ENCODE results near the gene KRTAP4-9.
"Not testable (repeated sequence)": the region's sequence is repeated elsewhere in the genome, so short reads cannot be mapped to it uniquely, and the experiment has no call there.

Gene KRTAP4-9

DNA sequence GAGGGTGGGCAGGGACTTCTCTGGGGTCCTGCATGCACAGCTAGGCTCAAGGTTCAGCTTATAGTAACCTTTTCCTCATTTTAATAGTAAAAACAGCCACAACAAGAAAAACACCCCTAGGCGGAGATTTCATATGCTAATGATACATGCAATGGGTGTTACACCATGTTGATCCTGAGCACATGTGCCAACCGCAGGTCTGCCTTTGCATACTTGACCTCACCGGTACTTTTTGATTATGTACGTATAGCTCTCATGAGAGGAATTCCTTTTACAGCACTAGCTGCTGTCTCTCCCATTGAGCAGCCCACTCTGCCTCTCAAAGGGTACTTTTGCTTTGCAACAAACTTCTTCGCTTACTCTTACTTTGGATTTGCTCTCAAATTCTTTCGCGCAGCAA is 9.1 kb upstream of the KRTAP4-9 start:
- no peak for DNase-seq (ENCODE audit: low read depth in 2 of 3, low spot score in 1 of 3)

DNA sequence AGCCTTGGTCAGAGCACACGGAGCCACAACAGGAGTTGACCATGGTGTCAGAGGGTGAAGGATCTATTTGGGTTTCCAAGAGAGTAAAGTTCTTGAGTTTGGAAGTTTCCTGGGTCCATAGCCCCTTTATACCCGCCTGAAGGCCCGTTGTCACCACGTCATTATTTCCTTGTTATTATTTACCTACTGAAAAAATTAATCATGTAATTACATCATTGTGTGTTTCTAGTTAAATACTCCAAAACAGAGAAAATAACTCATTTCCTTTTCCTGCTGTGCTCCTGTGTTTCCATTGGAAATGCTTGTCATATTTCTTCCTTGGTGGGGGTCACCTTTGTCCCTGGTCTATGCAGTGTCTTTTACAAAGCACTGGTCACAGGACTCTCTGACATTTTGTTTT is 7.1 kb upstream of the KRTAP4-9 start, which contains the start of gene KRTAP4-8:
Gene KRTAP4-8 (minus strand): TSS at position 101 of the 400 bp plus-strand sequence. CDS start 58 bp downstream, at position 43.
- DNase-seq (ENCODE audit: low read depth in 2 of 3, low spot score in 1 of 3): no peak

DNA sequence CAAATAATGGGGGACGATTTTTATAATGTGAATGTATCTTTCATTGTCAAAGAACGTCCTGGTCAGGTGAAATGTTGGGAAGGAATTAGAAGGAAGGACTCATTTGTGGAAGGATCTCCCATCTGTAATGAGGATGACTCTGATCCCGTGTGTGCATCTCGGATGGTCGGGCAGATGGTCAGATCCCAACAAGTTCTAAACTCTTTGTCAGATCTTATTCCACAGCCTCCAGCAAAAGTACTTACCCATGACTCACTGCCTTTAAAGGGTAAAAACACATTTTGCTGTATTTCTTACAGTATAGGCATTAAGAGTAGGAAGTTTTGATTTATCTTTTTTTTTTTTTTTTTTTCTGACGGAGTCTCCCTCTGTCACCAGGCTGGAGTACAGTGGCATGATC is 6.7 kb upstream of the KRTAP4-9 start:
- DNase-seq (ENCODE audit: low read depth in 2 of 3, low spot score in 1 of 3): no peak

DNA sequence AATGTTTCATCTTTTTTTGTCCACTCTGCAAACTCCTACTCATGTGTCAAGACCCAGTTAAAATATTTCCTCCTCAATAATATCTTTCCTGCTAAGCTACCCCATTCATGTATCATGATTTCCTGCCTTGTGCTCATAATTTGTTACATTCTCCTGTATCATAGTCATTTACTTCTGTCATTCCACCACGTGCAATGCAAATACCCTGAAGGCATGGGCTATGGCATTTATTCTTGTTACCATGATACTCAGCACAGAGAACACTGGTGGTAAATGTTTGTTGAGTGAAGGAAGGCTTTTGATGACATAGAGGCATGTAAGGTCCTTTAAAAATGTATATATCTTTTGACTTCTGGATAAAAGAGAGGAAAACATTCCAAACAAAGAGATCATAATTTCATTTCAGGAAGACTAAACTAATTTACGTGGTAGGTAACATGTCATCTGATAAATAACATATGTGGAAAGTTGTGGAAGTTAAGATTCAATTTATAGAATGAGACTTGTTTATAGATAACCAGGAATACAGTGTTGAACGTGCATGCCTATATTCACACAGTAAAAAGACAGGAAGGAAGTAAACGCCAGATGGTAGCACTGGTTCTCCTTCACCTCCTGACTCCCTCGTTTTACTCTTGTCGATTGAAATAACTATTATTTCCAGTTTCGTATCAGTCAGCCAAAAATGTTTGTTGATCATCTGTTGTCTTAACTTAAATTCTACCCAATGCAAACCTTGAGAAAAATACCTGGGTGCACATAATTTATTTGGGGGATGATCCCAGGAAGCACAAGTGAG is 5.3 kb upstream of the KRTAP4-9 start:
- not testable (repeated sequence) for DNase-seq (ENCODE audit: low read depth in 2 of 3, low spot score in 1 of 3)

DNA sequence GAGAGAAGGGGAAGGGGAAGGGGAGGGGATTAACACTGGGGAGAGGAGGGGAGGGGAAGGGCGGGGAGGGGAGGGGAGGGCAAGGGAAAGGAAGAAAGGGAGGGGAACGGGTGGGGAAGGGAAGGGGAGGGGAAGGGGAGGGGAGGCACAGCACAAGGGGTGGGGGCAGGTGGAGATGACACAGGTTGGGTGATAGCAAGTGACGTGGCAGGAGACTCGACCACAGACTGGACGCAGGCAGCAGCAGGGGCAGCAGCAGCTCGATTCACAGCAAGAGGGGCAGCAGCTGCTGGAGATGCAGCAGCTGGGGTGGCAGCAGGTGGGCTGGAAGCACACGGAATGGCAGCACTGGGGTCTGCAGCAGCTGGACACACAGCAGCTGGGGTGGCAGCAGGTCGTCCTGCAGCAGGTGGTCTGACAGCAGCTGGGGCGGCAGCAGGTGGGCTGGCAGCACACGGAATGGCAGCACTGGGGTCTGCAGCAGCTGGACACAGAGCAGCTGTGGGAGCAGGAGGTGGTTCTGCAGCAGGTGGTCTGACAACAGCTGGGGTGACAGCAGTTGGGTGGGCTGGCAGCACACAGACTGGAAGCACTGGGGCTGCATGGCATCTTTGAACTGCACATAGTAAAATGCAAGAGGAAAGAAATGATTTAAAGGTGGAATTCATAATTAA is 3.5 kb upstream of the KRTAP4-9 start, which contains the start of gene KRTAP4-16:
Gene KRTAP4-16 (minus strand): TSS at position 624 of the 674 bp plus-strand sequence. CDS start 0 bp downstream, at position 624.
- no peak for DNase-seq (ENCODE audit: low read depth in 2 of 3, low spot score in 1 of 3)

DNA sequence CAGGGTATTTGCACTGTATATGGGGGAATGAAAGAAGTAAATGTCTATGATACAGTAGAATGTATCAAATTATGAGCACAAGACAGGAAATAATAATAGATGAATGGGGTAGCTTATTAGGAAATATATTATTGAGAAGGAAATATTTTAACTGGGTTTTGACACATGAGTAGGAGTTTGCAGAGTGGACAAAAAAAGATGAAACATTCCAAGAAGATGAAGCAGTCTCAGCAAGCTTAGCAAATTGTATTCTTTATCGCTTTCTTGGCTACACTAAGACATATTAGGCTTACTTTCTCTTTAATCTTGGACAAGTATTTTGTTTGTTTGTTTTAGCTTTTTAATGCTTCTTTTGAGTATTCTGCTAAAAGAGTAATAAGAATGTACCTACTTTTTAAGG is 1.3 kb upstream of the KRTAP4-9 start:
- DNase-seq (ENCODE audit: low read depth in 2 of 3, low spot score in 1 of 3): no peak

DNA sequence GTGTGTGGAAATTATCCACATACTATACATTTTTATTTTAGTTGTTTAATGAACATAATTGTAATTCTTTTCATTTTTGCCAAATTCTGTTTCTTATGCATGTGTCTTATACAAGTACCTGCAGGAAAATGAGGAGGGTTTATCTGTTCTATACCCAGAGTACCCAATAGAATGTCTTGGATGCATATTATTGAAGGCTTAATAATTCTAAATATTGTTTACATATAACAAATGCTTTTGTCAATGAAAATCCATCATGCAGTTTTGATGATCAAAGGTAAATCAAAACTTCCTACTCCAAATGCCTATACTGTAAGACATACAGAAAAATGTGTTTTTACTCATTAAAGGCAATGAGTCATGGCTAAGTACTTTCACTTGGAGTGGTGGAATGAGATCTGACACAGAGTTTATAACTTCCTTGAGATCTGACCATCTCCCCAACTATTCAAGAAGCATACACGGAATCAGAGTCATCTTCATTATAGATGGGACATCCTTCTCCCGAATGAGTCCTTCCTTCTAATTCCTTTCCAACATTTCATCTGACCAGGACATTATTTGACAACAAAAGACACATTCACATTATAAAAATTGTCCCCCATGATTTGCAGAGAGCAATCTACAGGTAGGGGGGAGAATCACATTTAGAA is 677 bp upstream of the KRTAP4-9 start:
- not testable (repeated sequence) for DNase-seq (ENCODE audit: low read depth in 2 of 3, low spot score in 1 of 3)

DNA sequence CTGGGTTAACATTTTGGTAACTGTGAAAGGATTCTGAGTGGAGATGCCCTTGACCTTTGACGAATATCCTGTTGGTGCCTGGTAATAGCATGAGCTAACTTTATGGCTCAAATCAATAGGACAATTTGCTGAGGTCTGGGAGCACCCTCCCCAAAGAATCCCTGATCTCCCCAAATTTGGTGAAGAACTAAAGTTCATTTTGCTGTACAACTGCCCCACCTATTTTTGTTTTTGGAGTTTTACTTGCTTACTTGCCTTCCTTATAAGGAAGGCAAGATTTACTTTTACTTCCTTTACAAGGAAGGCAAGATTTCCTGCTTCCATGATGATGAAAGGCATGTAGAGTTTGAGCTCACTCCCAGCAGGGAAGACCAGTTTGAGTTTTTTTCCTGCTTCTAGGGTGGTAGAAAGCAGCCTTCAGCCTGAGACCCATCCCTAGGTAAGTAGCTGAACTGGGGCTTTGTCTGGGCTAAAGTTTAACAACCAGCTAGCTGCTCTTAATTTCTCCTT is 2.8 kb downstream of the KRTAP4-9 start:
- DNase-seq (ENCODE audit: low read depth in 2 of 3, low spot score in 1 of 3): no peak

DNA sequence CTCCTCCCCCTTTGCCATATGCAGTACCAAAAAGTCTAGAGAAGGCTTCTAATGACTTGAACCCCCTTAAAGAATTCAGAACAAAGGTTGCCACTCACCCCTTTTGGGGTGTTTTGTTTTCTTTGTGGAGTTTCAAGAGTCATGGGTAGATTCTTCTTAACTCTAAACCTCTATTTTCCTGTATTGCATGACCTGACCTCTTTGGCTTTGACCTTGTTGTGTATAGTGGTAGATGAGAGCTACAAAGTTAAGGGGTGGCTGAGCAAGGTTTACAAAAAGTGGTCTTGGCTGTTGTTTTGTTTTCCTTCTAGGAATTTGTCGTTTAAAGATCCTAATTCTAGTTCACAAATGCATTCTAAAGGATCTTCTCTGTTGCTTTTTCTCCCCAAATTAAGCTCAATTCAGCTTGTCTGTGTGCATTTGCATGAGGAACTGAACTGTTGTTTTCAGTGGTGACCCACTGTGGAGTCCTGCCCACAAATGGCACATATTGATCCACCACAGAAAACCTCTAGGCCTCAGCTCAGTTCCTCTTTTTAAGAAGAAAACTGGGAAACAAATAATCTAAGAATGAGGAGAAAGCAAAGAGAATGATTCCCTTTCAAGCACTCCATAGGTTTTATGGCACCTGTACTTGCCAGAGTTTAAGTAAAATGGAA is 3.7 kb downstream of the KRTAP4-9 start:
- DNase-seq (ENCODE audit: low read depth in 2 of 3, low spot score in 1 of 3): not testable (repeated sequence)

DNA sequence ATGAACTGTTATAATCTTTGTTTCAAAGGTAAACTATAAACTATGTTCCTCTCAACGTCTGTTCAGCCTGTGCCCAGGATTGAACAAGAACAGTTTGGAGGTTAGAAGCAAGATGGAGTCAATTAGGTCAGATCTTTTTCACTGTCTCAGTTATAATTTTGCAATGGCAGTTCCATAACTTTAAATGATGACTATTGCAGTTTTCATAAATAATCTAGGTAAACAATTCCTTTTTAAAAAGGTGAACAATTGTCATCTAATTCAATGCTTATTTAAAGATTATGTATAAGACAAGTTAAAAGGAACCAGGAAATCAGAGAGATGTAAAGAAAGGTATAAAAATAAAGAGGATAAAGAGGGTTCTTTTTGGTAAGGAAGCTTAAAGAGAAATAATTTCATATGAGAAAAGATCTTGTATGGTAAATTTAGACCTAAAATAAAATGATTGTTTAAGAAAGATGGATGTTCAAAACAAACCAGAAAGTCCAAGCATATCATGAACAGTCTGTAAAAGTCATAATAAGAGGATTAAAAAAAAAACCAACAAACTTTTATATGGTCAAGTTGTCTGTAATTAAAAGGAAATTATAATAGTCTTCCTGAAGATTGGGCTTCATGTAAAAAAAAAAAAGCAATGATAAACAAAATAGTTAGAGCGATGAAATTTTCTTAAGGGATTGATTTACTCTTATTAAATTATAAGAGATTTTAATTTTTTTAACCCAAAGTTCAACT is 6.1 kb downstream of the KRTAP4-9 start:
- DNase-seq (ENCODE audit: low read depth in 2 of 3, low spot score in 1 of 3): no peak

DNA sequence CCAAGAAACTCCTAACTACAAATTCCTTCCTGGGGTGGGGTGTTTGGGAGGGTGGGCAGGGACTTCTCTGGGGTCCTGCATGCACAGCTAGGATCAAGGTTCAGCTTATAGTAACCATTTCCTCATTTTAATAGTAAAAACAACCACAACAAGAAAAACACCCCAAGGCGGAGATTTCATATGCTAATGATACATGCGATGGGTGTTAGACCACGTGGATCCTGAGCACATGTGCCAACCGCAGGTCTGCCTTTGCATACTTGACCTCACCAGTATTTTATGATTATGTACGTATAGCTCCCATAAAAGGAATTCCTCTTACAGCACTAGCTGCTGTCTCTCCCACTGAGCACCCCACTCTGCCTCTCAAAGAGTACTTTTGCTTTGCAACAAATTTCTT is 11.1 kb downstream of the KRTAP4-9 start:
- no peak for DNase-seq (ENCODE audit: low read depth in 2 of 3, low spot score in 1 of 3)

DNA sequence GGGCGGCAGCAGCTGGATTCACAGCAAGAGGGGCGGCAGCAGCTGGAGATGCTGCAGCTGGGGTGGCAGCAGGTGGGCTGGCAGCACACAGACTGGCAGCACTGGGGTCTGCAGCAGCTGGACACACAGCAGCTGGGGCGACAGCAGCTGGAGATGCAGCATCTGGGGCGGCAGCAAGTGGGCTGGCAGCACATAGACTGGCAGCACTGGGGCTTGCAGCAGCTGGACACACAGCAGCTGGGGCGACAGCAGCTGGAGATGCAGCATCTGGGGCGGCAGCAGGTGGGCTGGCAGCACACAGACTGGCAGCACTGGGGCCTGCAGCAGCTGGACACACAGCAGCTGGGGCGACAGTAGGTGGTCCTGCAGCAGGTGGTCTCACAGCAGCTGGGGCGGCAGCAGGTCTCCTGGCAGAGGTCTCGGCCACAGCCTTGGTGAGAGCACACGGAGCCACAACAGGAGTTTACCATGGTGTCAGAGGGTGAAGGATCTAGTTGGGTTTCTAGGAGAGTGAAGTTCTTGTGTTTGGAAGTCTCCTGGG is 12.7 kb downstream of the KRTAP4-9 start, which contains the start of gene KRTAP4-11:
Gene KRTAP4-11 (minus strand): TSS at position 528 of the 541 bp plus-strand sequence. CDS start 58 bp downstream, at position 470.
- not testable (repeated sequence) for DNase-seq (ENCODE audit: low read depth in 2 of 3, low spot score in 1 of 3)

DNA sequence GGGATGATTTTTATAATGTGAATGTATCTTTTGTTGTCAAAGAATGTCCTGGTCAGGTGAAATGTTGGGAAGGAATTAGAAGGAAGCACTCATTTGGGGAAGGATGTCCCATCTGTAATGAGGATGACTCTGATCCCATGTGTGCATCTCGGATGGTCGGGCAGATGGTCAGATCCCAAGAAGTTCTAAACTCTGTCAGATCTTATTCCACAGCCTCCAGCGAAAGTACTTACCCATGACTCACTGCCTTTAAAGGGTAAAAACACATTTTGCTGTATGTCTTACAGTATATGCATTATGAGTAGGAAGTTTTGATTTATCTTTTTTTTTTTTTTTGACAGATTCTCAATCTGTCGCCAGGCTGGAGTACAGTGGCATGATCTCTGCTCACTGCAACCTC is 13.5 kb downstream of the KRTAP4-9 start:
- DNase-seq (ENCODE audit: low read depth in 2 of 3, low spot score in 1 of 3): no peak

DNA sequence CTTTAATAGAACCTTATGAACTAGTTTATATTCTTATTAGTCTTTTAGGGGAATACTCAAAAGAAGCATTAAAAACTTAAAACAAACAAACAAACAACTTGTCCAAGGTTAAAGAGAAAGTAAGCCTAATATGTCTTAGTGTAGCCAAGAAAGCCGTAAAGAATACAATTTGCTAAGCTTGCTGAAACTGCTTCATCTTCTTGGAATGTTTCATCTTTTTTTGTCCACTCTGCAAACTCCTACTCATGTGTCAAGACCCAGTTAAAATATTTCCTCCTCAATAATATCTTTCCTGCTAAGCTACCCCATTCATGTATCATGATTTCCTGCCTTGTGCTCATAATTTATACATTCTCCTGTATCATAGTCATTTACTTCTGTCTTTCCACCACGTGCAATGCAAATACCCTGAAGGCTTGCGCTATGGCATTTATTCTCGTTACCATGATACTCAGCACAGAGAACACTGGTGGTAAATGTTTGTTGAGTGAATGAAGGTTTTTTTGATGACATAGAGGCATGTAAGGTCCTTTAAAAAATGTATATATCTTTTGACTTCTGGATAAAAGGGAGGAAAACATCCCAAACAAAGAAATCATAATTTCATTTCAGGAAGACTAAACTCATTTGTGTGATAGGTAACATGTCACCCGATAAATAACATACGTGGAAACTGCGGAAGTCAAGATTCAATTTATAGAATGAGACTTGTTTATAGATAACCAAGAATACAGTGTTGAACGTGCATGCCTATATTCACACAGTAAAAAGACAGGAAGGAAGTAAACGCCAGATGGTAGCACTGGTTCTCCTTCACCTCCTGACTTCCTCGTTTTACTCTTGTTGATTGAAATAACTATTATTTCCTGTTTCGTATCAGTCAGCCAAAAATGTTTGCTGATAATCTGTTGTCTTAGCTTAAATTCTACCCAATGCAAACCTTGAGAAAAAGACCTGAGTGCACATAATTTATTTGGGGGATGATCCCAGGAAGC is 14.8 kb downstream of the KRTAP4-9 start:
- not testable (repeated sequence) for DNase-seq (ENCODE audit: low read depth in 2 of 3, low spot score in 1 of 3)

DNA sequence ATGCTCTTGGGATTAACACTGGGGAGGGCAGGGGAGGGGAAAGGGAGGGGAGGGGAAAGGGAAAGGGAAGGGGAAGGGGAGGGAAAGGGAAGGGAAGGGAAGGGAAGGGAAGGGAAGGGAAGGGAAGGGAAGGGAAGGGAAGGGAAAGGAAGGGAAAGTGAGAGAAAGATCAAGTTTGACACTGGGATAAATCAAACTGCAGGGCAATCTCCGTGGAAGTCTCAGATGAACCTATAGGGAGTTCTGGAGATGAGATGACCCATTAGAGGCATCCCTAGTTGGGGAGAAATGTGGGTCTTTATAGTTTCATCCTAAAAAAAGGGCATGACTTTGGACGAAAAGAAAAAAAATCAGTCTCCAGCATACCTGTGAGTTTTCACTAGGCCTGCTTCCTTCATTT is 16.6 kb downstream of the KRTAP4-9 start:
- no peak for DNase-seq (ENCODE audit: low read depth in 2 of 3, low spot score in 1 of 3)

DNA sequence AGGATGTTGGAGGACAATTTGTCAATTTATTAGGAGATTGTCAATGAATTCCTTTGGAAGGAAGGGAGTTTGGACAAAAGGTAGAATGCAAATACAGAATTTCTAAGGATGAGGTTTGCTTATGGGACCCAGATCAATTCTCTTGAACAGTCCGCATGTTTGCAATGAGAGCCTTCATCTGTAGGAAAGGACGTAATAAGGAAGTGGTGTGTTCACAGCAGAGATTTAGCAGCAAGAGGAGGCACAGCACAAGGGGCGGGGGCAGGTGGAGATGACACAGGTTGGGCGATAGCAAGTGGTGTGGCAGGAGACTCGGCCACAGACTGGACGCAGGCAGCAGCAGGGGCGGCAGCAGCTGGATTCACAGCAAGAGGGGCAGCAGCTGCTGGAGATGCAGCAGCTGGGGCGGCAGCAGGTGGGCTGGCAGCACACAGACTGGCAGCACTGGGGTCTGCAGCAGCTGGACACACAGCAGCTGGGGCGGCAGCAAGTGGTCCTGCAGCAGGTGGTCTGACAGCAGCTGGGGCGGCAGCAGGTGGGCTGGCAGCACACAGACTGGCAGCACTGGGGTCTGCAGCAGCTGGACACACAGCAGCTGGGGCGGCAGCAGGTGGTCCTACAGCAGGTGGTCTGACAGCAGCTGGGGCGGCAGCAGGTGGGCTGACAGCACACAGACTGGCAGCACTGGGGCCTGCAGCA is 18.3 kb downstream of the KRTAP4-9 start:
- not testable (repeated sequence) for DNase-seq (ENCODE audit: low read depth in 2 of 3, low spot score in 1 of 3)

DNA sequence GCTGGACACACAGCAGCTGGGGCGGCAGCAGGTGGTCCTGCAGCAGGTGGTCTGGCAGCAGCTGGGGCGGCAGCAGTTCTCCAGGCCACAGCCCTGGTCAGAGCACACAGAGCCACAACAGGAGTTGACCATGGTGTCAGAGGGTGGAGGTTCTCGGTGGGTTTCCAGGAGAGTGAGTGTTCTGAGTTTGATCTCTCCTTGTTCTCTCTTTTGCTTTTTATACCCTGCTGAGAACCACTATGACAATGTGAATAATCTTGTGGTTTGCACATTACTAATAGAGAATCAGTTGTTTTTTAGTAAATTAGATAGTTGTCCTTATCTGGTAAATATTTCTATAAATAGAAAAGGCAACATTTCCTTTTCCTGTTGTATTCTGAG is 18.8 kb downstream of the KRTAP4-9 start, which contains the start of gene KRTAP4-12:
Gene KRTAP4-12 (minus strand): TSS at position 192 of the 381 bp plus-strand sequence. CDS start 60 bp downstream, at position 132.
- not testable (repeated sequence) for DNase-seq (ENCODE audit: low read depth in 2 of 3, low spot score in 1 of 3)

DNA sequence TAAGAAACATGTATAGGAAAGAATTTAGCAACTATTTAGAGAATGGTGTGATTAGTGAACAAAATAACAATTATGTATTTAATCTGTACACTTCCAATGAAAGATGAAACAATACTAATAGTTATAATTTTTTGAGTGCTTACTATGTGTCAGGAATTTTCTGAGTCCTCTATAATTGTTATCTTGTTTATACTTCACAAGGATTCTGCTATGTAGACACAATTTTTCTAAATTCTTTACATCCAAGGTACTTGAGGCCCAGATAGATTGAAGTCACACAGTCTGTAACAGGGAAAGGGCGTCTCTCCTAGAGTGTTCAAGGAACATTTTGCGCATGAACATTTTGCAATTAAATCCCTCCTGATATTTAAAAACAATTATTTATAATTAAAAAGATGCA is 19.9 kb downstream of the KRTAP4-9 start:
- no peak for DNase-seq (ENCODE audit: low read depth in 2 of 3, low spot score in 1 of 3)
